Endometrial microvascular endothelial cells (primary cell): ENCODE data around the gene ZNF189. TPM values are rescaled to one million over a fixed set of nuclear protein-coding genes. Genes with fewer than 3 reads are reported as not detected.

Source experiments
- in situ Hi-C: cut with HindIII; loops from 2 replicates; pipeline ENCODE4 v1.10.0; 2017; ENCODE audit warnings: low sequenced_read_pairs, low pct_unique_long_range_greater_than_20kb; ENCODE audit errors: inconsistent ontology term
- total RNA-seq: library from RNA; depleted of rRNA; stranded (reverse); fragments of >200 nt; gene quantifications from one replicate; pipeline ENCODE4 v1.2.3, GENCODE V29; 2015; ENCODE audit errors: inconsistent ontology term

The ZNF189 gene
- total RNA-seq, 1 donor from 2014 or later, result 8.3 TPM

DNA sequence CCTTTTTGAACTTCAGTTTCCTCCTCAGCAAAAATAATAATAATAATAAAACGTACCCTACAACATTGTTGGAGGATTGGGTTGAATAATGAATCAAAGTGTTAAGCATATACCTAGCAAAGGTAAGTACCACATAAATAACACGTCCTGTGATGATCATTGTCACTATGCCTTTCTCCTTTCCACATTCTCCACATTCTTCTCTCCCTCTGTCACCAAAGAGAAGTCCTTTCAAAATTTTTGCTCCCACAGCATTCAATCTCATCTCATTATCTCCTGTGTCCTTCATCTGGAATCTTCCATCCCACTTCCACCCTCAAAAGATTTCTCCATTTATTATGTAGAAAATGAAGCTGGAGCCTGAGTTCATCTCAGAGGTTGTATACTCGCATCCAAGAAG, 44.1 kb downstream of the ZNF189 start:
- in situ Hi-C loops, result no loop called here

DNA sequence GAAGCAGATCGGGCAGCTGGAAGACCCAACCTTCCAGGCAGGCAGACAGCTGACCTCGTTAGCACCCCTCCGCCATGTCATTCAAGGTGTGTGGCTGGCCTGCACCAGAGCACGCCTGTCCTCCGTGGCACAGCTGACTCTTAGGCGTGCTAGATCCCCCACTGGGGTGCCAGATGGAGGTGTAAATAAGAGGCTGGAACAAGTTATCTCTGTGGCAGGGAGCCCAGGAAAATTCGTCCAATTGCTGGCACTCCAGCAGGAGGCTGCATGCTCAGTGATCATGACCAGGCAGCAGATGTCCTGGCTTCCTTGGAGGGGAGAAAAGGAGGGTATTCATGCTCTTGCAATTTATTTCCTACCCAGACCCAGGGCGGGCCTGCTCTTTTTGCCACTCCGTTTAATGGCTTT, 44.7 kb downstream of the ZNF189 start:
- in situ Hi-C loops, result no loop called here

DNA sequence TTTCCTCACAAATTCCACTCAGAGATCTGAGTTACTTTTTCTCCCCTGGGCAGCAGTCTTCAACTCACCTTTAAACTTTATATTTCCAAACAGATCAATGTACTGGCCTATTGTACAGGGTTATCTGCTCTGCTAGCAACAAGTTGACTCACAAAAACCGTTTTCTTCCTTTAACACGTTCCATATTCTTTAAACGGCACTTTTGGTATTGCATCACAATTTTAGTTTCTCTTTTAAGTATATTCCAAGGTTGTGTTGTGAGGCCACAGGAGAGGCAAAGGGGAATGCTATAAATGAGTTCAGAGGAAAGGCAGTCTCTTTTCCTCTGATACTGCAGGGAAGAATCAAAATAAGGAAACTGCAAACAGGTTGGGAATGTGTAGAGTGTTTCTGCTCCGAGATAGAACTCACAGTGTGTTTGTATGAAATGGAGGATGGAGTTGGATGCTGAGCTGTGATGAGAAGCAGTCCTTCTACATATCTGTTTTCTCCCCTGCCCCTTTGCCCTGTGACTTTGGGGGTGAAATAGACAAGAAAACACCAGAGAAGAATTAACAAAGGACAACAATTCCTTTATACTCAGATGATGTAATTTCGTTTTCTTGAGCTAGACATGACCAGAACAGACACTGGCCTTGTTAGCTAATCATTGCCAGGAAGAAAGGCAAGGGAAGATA, 46.8 kb downstream of the ZNF189 start:
- in situ Hi-C loops, result no loop called here

DNA sequence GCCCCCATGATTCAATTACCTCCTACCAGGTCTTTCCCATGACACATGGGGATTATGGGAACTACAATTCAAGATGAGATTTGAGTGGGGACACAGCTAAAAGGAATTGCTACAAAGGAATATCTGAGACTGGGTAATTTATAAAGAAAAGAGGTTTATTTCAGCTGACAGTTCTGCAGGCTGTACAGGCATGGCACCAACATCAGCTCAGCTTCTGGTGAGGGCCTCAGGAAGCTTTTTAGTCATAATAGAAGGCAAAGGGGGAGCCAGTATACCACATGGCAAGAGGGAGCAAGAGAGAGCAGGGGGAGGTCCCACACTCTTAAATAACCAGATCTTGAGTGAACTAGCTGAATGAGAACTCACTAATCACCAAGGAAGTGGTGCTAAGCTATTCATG, 48.1 kb downstream of the ZNF189 start:
- in situ Hi-C loops, result no loop called here

DNA sequence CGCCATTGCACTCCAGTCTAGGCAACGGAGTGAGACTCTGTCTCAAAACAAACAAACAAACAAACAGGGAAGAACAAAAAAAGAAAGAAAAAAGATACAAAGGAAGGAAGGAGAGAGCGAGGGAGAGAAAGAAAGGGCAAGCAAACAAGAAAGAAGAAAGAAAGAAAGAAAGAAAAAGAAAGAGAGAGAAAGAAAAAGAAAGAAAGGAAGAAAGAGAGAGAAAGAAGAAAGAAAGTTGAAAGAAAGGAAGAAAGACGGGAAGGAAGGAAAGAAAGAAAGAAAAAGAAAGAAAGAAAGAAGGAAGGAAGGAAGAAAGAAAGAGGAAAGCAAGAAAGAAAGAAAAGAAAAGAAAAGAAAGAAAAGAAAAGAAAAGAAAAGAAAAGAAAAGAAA, 50.0 kb downstream of the ZNF189 start:
- in situ Hi-C loops, result no loop called here

DNA sequence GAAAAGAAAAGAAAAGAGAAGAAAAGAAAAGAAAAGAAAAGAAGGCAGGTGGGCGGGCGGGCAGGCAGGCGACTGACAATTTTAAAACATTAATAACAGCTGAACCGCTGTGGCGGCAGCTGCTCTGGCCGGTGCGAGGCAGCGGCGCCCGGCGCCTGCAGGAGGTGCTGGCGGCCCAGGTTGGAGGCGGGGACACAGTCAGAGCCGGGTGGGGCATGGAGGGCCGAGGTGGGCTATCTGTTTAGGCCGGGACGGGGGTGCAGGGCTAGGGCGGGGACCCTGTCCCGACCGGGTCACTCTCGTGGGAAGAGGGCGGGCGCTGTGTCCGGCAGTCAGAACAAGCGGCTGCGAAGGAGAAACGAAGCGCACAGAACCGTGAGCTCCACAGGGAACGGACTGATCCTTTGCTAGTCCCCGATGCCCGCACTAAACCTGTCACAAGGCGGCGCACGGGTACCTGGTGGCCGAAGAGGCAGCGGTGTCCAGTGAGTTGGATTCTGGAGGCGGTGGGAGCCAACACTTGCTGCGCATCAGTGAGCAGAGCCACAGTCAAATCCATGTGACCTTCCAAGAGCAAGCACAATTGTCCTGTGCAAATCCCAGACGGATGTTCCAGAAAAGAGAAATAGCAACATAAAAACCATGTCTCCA, 50.5 kb downstream of the ZNF189 start:
- in situ Hi-C loops, result no loop called here

DNA sequence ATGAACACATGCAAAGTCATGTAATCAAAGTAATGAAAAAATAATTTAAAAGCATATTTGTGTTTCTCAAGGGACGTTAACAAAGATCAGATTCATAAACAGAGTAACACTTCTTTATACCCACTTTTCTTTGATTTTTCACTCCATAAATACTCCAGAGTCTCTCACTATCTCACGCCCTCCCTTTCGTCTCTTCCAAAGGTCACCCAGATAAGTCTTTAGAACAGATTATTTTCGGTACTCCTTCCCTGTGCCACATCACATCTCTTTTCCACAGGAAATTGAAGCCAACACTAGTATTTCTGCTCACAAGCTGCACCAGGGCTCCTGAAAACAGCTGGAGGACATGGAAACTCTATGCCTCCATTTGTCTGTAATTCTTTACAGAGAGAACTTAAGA, 52.3 kb downstream of the ZNF189 start:
- in situ Hi-C loops, result no loop called here

DNA sequence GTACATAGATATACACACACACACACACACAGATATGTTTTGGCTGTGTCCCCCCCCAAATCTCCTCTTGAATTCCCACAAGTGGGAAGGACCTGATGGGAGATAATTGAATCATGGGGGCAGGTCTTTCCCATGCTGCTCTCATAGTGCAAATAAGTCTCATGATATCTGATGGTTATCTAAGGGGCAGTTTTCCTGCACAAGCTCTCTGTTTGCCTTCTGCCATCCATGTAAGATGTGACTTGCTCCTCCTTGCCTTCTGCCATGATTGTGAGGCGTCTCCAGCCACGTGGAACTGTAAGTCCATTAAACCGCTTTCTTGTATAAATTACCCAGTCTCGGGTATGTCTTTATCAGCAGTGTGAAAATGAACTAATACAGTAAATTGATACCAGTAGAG, 52.8 kb downstream of the ZNF189 start:
- in situ Hi-C loops, result no loop called here

DNA sequence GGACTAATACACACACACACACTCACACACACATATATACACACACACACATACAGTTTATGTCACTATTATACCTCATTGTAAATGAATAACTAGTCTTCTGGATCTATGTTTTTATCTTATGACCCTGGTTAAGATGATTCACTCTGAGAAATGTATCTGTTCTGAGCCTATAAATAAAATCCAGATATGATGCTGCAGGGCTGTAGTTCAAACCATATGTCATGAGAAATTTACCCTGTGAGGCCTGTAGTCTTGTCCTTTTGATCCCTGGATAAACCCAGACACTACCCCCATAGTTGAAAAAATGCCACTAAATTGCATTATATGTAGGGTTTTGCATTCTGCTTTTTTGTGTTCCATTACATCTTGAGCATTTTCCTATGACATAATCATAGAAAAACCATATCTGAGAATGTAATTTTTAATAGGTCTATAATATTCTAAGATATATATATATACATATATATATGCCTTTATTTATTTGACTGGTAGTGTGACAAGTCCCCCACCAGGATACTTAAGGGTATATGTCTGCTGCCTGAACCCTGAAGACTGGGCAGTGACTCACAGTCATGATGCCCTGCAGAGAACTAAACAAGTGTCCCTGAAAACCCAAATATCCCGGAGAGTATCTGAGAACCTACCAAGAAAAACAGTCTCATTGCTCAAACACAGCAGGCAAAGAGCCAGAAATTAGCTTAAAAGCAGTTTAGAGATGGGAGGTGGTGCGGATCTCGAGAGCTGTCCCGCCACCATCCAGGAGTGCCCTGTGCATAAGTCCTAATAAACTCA, 55.3 kb downstream of the ZNF189 start:
- in situ Hi-C loops, result no loop called here

DNA sequence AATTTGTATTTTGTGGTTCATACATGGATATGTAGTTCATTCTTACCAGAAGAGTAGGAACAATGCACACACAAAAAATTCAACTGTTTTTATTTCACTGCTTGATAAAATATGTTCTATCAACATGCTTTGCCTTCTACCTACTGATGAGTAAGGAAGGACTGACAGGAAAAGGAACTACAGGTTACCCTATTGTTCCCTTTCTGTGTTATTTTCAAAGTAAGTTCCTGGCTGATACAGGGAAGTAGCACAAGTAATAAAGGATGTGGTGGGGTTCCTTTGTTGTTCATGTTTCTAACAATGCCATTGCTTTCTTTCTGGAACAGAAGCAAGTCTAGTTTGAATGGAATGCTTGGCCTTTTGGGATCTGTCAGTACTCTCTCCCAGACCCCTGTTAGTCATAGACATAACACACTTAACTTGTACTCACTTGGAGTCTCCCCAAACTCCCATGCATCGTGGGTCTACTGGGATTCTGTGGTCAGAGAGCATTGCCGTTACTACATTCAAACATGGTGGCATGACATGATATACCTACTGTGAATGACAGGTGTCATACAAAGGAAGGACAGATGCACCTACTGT, 57.1 kb downstream of the ZNF189 start:
- in situ Hi-C loops, result no loop called here

DNA sequence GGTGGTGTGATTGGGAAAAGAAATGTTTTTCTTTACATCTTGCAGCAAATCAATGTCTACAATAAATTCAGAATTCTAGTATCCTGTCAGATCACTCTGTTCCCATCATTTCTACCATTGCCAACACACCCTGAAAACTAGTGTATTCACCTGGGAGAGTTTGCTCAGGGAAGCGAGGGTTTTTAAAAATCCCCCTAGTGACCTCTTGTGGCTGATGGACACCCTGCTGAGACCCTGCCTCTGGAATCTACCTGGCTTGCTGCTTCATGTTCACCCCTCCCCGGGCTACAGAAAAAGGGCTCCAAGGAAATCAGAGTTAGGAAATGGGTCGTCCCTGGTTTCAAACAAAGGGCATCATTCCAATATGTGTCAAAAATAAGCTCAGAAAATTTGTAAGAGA, 58.4 kb downstream of the ZNF189 start:
- in situ Hi-C loops, result no loop called here

DNA sequence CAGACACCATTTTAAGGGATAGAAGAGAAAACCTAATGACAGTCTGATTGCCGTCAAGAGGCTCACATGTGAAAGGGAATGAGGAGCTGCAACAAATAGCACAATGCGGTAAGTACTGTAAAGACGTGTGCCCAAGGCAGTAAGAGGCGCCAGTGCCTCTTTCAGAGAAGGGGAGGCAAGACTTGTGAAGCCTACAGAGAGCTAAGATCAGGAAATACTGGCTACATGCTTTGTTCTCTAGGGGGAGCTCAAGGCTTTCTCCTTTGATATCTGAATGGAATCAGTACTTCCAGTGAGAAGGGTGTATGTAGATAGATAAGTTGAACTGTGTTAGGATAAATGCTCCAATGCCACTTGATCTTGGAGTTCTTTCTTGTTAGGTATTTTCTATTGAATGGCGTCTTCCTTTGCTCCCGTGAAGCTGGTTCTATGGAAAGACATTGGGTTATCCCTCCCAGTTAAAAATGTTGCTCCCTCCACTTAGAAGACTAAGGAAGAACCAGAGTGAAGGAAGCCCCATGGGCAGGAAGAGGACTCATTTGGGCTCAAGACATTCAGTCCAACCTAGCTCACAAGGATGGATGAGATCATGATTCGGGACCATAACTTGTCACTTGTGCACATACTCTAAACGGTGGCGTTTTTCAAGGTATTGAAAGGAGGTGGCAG, 60.4 kb downstream of the ZNF189 start:
- in situ Hi-C loops, result no loop called here

Other genes starting within 250 kb of the ZNF189 start
- not detected for gene BAAT, start 13.8 kb upstream of the ZNF189 start, total RNA-seq
- gene MRPL50, start 233 bp upstream of the ZNF189 start, total RNA-seq, result 15.4 TPM
- gene ALDOB, start 36.9 kb downstream of the ZNF189 start, total RNA-seq, result not detected
- gene RNF20, start 135.0 kb downstream of the ZNF189 start, total RNA-seq, result 15.6 TPM
- not detected for gene PPP3R2, start 196.1 kb downstream of the ZNF189 start, total RNA-seq